ENCODE measurements around the gene FAM3D. TPM values are rescaled to one million over a fixed set of nuclear protein-coding genes. Genes with fewer than 3 reads are reported as not detected.
"Not testable (repeated sequence)": the region's sequence is repeated elsewhere in the genome, so short reads cannot be mapped to it uniquely, and the experiment has no call there.

Gene FAM3D
- polyA plus RNA-seq, 2 donors, result 316 to 493 TPM

- H3K27ac ChIP-seq (ENCODE audit: low read depth in 2 of 2, low read length in 1 of 2), result no peak overlapping the region
- WGBS, 2 donors, result 88 to 92% methylated on average over 4 of the region's 4 CpGs
- H3K36me3 ChIP-seq (ENCODE audit: control insufficient read depth in 2 of 2, insufficient read depth in 2 of 2, low read length in 1 of 2), result no peaks in the 10 kb centered on the region
- peaks cover 0 to 5% of the 10 kb centered on the region in 2 donors for H3K9me3 ChIP-seq (ENCODE audit: control insufficient read depth in 2 of 2, insufficient read depth in 1 of 2, low read depth in 1 of 2, low read length in 1 of 2)
- no peak overlapping the region for H3K4me3 ChIP-seq (ENCODE audit: low read depth in 1 of 2, low read length in 2 of 2)
- H3K27me3 ChIP-seq (ENCODE audit: control insufficient read depth in 1 of 2, insufficient read depth in 2 of 2, low read length in 2 of 2), result peaks cover 0 to 2% of the 10 kb centered on the region in 2 donors
- H3K4me1 ChIP-seq (ENCODE audit: control insufficient read depth in 2 of 2, insufficient read depth in 2 of 2, low read length in 1 of 2), result no peaks in the 10 kb centered on the region
Measured at GRCh38 chr3:58686847-58687246, 20.3 kb upstream of the FAM3D start.

- WGBS, 2 donors, result 89 to 91% methylated on average over 10 of the region's 10 CpGs
Measured at GRCh38 chr3:58685641-58686040, 19.1 kb upstream of the FAM3D start.

GRCh38 chr3:58683466-58683865 lies 16.9 kb upstream of the FAM3D start:
- Histone ChIP-seq H3K27ac (ENCODE audit: low read depth in 2 of 2, low read length in 1 of 2) (no peak overlapping the region), H3K36me3 (ENCODE audit: control insufficient read depth in 2 of 2, insufficient read depth in 2 of 2, low read length in 1 of 2) (no peaks in the 10 kb centered on the region), H3K9me3 (ENCODE audit: control insufficient read depth in 2 of 2, insufficient read depth in 1 of 2, low read depth in 1 of 2, low read length in 1 of 2) (peaks cover 0 to 2% of the 10 kb centered on the region in 2 donors), H3K27me3 (ENCODE audit: control insufficient read depth in 1 of 2, insufficient read depth in 2 of 2, low read length in 2 of 2) (peaks cover 0 to 2% of the 10 kb centered on the region in 2 donors), H3K4me3 (ENCODE audit: low read depth in 1 of 2, low read length in 2 of 2) (no peak overlapping the region), H3K4me1 (ENCODE audit: control insufficient read depth in 2 of 2, insufficient read depth in 2 of 2, low read length in 1 of 2) (peaks cover 0 to 3% of the 10 kb centered on the region in 2 donors)
- WGBS, 2 donors, result 72 to 85% methylated on average over 4 of the region's 4 CpGs

More at GRCh38 chr3:58685641-58686040, 19.1 kb upstream of the FAM3D start:
- Histone ChIP-seq H3K27ac (ENCODE audit: low read depth in 2 of 2, low read length in 1 of 2) (no peak overlapping the region), H3K27me3 (ENCODE audit: control insufficient read depth in 1 of 2, insufficient read depth in 2 of 2, low read length in 2 of 2) (peaks cover 0 to 2% of the 10 kb centered on the region in 2 donors), H3K4me3 (ENCODE audit: low read depth in 1 of 2, low read length in 2 of 2) (no peak overlapping the region), H3K4me1 (ENCODE audit: control insufficient read depth in 2 of 2, insufficient read depth in 2 of 2, low read length in 1 of 2) (no peaks in the 10 kb centered on the region), H3K36me3 (ENCODE audit: control insufficient read depth in 2 of 2, insufficient read depth in 2 of 2, low read length in 1 of 2) (no peaks in the 10 kb centered on the region), H3K9me3 (ENCODE audit: control insufficient read depth in 2 of 2, insufficient read depth in 1 of 2, low read depth in 1 of 2, low read length in 1 of 2) (peaks cover 0 to 7% of the 10 kb centered on the region in 2 donors)

- H3K36me3 ChIP-seq (ENCODE audit: control insufficient read depth in 2 of 2, insufficient read depth in 2 of 2, low read length in 1 of 2), result no peaks in the 10 kb centered on the region
- no peak overlapping the region for H3K4me3 ChIP-seq (ENCODE audit: low read depth in 1 of 2, low read length in 2 of 2)
- H3K9me3 ChIP-seq (ENCODE audit: control insufficient read depth in 2 of 2, insufficient read depth in 1 of 2, low read depth in 1 of 2, low read length in 1 of 2), result peaks cover 0 to 2% of the 10 kb centered on the region in 2 donors
- peaks cover 0 to 2% of the 10 kb centered on the region in 2 donors for H3K27me3 ChIP-seq (ENCODE audit: control insufficient read depth in 1 of 2, insufficient read depth in 2 of 2, low read length in 2 of 2)
- WGBS, 2 donors, result 80 to 83% methylated on average over 5 of the region's 5 CpGs
- H3K27ac ChIP-seq (ENCODE audit: low read depth in 2 of 2, low read length in 1 of 2), result no peak overlapping the region
- H3K4me1 ChIP-seq (ENCODE audit: control insufficient read depth in 2 of 2, insufficient read depth in 2 of 2, low read length in 1 of 2), result peaks cover 0 to 3% of the 10 kb centered on the region in 2 donors
Measured at GRCh38 chr3:58683001-58683458, 16.5 kb upstream of the FAM3D start.

GRCh38 chr3:58681863-58682262 lies 15.3 kb upstream of the FAM3D start:
- Histone ChIP-seq H3K4me3 (ENCODE audit: low read depth in 1 of 2, low read length in 2 of 2) (no peak overlapping the region), H3K4me1 (ENCODE audit: control insufficient read depth in 2 of 2, insufficient read depth in 2 of 2, low read length in 1 of 2) (peaks cover 0 to 3% of the 10 kb centered on the region in 2 donors), H3K9me3 (ENCODE audit: control insufficient read depth in 2 of 2, insufficient read depth in 1 of 2, low read depth in 1 of 2, low read length in 1 of 2) (peaks cover 0 to 2% of the 10 kb centered on the region in 2 donors), H3K36me3 (ENCODE audit: control insufficient read depth in 2 of 2, insufficient read depth in 2 of 2, low read length in 1 of 2) (no peaks in the 10 kb centered on the region), H3K27me3 (ENCODE audit: control insufficient read depth in 1 of 2, insufficient read depth in 2 of 2, low read length in 2 of 2) (no peaks in the 10 kb centered on the region), H3K27ac (ENCODE audit: low read depth in 2 of 2, low read length in 1 of 2) (no peak overlapping the region)
- 67 to 71% methylated on average over 2 of the region's 2 CpGs for WGBS, 2 donors

- H3K27ac ChIP-seq (ENCODE audit: low read depth in 2 of 2, low read length in 1 of 2), result no peak overlapping the region
- 81 to 88% methylated on average over 9 of the region's 9 CpGs for WGBS, 2 donors
- H3K27me3 ChIP-seq (ENCODE audit: control insufficient read depth in 1 of 2, insufficient read depth in 2 of 2, low read length in 2 of 2), result no peaks in the 10 kb centered on the region
- H3K4me3 ChIP-seq (ENCODE audit: low read depth in 1 of 2, low read length in 2 of 2), result no peak overlapping the region
- peaks cover 0 to 2% of the 10 kb centered on the region in 2 donors for H3K9me3 ChIP-seq (ENCODE audit: control insufficient read depth in 2 of 2, insufficient read depth in 1 of 2, low read depth in 1 of 2, low read length in 1 of 2)
- H3K36me3 ChIP-seq (ENCODE audit: control insufficient read depth in 2 of 2, insufficient read depth in 2 of 2, low read length in 1 of 2), result no peaks in the 10 kb centered on the region
- H3K4me1 ChIP-seq (ENCODE audit: control insufficient read depth in 2 of 2, insufficient read depth in 2 of 2, low read length in 1 of 2), result peaks cover 0 to 3% of the 10 kb centered on the region in 2 donors
Measured at GRCh38 chr3:58680879-58681525, 14.4 kb upstream of the FAM3D start.

GRCh38 chr3:58679974-58680666 lies 13.5 kb upstream of the FAM3D start:
- Histone ChIP-seq H3K27me3 (ENCODE audit: control insufficient read depth in 1 of 2, insufficient read depth in 2 of 2, low read length in 2 of 2) (no peaks in the 10 kb centered on the region), H3K9me3 (ENCODE audit: control insufficient read depth in 2 of 2, insufficient read depth in 1 of 2, low read depth in 1 of 2, low read length in 1 of 2) (peaks cover 0 to 2% of the 10 kb centered on the region in 2 donors), H3K4me3 (ENCODE audit: low read depth in 1 of 2, low read length in 2 of 2) (no peak overlapping the region), H3K4me1 (ENCODE audit: control insufficient read depth in 2 of 2, insufficient read depth in 2 of 2, low read length in 1 of 2) (peaks cover 0 to 3% of the 10 kb centered on the region in 2 donors), H3K27ac (ENCODE audit: low read depth in 2 of 2, low read length in 1 of 2) (no peak overlapping the region), H3K36me3 (ENCODE audit: control insufficient read depth in 2 of 2, insufficient read depth in 2 of 2, low read length in 1 of 2) (no peaks in the 10 kb centered on the region)
- 73 to 81% methylated on average over 6 of the region's 6 CpGs for WGBS, 2 donors

- H3K4me3 ChIP-seq (ENCODE audit: low read depth in 1 of 2, low read length in 2 of 2), result no peak overlapping the region
- no peaks in the 10 kb centered on the region for H3K27me3 ChIP-seq (ENCODE audit: control insufficient read depth in 1 of 2, insufficient read depth in 2 of 2, low read length in 2 of 2)
- H3K27ac ChIP-seq (ENCODE audit: low read depth in 2 of 2, low read length in 1 of 2), result no peak overlapping the region
- WGBS, 2 donors, result 44 to 50% methylated on average over 6 of the region's 6 CpGs
- peaks cover 0 to 3% of the 10 kb centered on the region in 2 donors for H3K4me1 ChIP-seq (ENCODE audit: control insufficient read depth in 2 of 2, insufficient read depth in 2 of 2, low read length in 1 of 2)
- no peaks in the 10 kb centered on the region for H3K36me3 ChIP-seq (ENCODE audit: control insufficient read depth in 2 of 2, insufficient read depth in 2 of 2, low read length in 1 of 2)
- peaks cover 0 to 2% of the 10 kb centered on the region in 2 donors for H3K9me3 ChIP-seq (ENCODE audit: control insufficient read depth in 2 of 2, insufficient read depth in 1 of 2, low read depth in 1 of 2, low read length in 1 of 2)
Measured at GRCh38 chr3:58679446-58679845, 12.9 kb upstream of the FAM3D start.

GRCh38 chr3:58678177-58678970 lies 11.8 kb upstream of the FAM3D start:
- not testable (repeated sequence) for H3K4me1 ChIP-seq (ENCODE audit: control insufficient read depth in 2 of 2, insufficient read depth in 2 of 2, low read length in 1 of 2); H3K9me3 ChIP-seq (ENCODE audit: control insufficient read depth in 2 of 2, insufficient read depth in 1 of 2, low read depth in 1 of 2, low read length in 1 of 2); H3K27ac ChIP-seq (ENCODE audit: low read depth in 2 of 2, low read length in 1 of 2); H3K4me3 ChIP-seq (ENCODE audit: low read depth in 1 of 2, low read length in 2 of 2); H3K36me3 ChIP-seq (ENCODE audit: control insufficient read depth in 2 of 2, insufficient read depth in 2 of 2, low read length in 1 of 2); H3K27me3 ChIP-seq (ENCODE audit: control insufficient read depth in 1 of 2, insufficient read depth in 2 of 2, low read length in 2 of 2)
- WGBS, 2 donors, result 67 to 73% methylated on average over 13 of the region's 13 CpGs

Data from esophagus (tissue), 2 donors.